Thyroid gland (tissue), 4 donors: ENCODE measurements around the gene TPT1. TPM values are rescaled to one million over a fixed set of nuclear protein-coding genes. Genes with fewer than 3 reads are reported as not detected.

ENCODE experiments used
- DNase-seq, 2 donors: peaks; one replicate each; pipeline ENCODE4 v3.0.0-alpha.2; 2019
- H3K27ac ChIP-seq, 3 donors: fragments of 200-600 bp; sonication (generic); 1 replicate in 2 of 3; 2 replicates in 1 of 3; pipeline ENCODE4 v1.5.1; 2016 to 2019; ENCODE audit warnings: mild to moderate bottlenecking in 1 of 3, moderate library complexity in 1 of 3
- H3K27me3 ChIP-seq: fragments of 200-600 bp; sonication (generic); one replicate; pipeline ENCODE4 v1.5.1; 2019
- H3K36me3 ChIP-seq, 2 donors: fragments of 200-600 bp; sonication (generic); one replicate each; pipeline ENCODE4 v1.5.1; 2016 to 2019
- H3K4me1 ChIP-seq, 2 donors: fragments of 200-600 bp; sonication (generic); one replicate each; pipeline ENCODE4 v1.5.1; 2017 to 2019
- H3K4me3 ChIP-seq, 3 donors: fragments of 200-600 bp; sonication (generic); replicated peaks in 1 of 3; 1 replicate in 2 of 3; 2 replicates in 1 of 3; pipeline ENCODE4 v1.5.1; 2016; ENCODE audit warnings: mild to moderate bottlenecking in 1 of 3
- H3K9me3 ChIP-seq: fragments of 200-600 bp; sonication (generic); one replicate; pipeline ENCODE4 v1.5.1; 2017
- CTCF ChIP-seq, 6 experiments: fragments of 200-600 bp in 3 of 6; fragments of 450-650 bp in 3 of 6; sonication (generic) in 3 of 6; IDR thresholded peaks; one replicate each; pipeline ENCODE4 v1.5.1; 2016 to 2019; ENCODE audit warnings: antibody characterized with exemption in 6 of 6, mild to moderate bottlenecking in 2 of 6, inconsistent platforms in 1 of 6, moderate library complexity in 1 of 6
- POLR2A ChIP-seq, 2 donors: fragments of 450-650 bp; IDR thresholded peaks; one replicate each; pipeline ENCODE4 v1.6.1; 2017; ENCODE audit warnings: antibody characterized with exemption in 2 of 2, mild to moderate bottlenecking in 2 of 2, moderate library complexity in 1 of 2
- WGBS, 2 donors: methylation state at CpG; one replicate each; pipeline ENCODE4 v1.1.5; 2017; 5-methylcytosine and 5-hydroxymethylcytosine counted together
- intact Hi-C: fragments of 100-400 bp; cut with DNase I; formaldehyde crosslinking; loops from one replicate; pipeline ENCODE4 v1.15.1; 2023
- total RNA-seq, 4 donors: library from RNA; depleted of rRNA; stranded (reverse); fragments of >200 nt; gene quantifications; one replicate each; pipeline ENCODE4 v1.2.3, GENCODE V29; 2016

The TPT1 gene
- total RNA-seq, 4 donors from 2014 or later, result 2,350 to 4,169 (median 2,632) TPM

DNA sequence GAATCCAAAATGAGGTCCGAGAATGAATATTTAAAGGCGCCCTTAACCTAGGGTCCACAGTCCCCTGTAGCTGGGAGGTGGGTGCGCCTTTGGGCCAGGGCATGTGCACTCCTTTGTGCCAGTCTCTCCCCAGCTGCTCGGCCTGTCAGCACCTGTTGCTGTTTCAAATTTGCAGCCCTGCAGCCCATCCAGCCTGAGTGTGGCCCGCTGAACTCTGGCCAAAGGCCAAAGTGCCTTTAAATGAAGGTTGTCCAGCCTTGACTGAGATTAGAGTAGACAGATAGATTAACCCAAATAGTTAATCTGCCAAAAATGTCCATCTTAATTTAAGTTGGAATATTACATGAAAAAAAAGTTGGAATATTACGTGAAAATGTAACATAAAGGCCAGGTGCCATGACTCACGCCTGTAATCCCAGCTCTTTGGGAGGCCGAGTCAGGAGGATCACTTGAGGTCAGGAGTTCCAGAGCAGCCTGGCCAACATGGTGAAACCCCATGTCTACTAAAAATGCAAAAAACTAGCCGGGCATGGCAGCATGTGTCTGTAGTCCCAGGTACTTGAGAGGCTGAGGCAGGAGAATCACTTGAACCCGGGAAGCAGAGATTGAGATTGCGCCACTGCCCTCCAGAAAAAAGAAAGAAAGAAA is 25.3 kb downstream of the TPT1 start:
- peaks cover 9% of the 10 kb centered on the region in 2 donors for H3K4me1 ChIP-seq
- no peaks in the 10 kb centered on the region for H3K27me3 ChIP-seq
- WGBS, 2 donors, result 88 to 89% methylated on average over 11 of the region's 11 CpGs
- DNase-seq, result no peak
- intact Hi-C loops, result no loop called here
- H3K9me3 ChIP-seq, result no peaks in the 10 kb centered on the region
- no peak overlapping the region for H3K4me3 ChIP-seq
- no peak overlapping the region for H3K27ac ChIP-seq
- TF ChIP-seq POLR2A (IDR thresholded peaks at IDR 0.05) (no peak), CTCF (IDR thresholded peaks at IDR 0.05) (no peak)
- no peaks in the 10 kb centered on the region for H3K36me3 ChIP-seq

- intact Hi-C loops, result no loop called here
- DNase-seq, result no peak
- no peak for TF ChIP-seq POLR2A (IDR thresholded peaks at IDR 0.05)
- no peak for TF ChIP-seq CTCF (IDR thresholded peaks at IDR 0.05)
- Histone ChIP-seq H3K27ac (no peak overlapping the region), H3K9me3 (no peaks in the 10 kb centered on the region), H3K36me3 (no peaks in the 10 kb centered on the region), H3K4me1 (peaks cover 9% of the 10 kb centered on the region in 2 donors), H3K4me3 (no peak overlapping the region), H3K27me3 (no peaks in the 10 kb centered on the region)
- WGBS, 2 donors, result 86 to 92% methylated on average over 10 of the region's 10 CpGs
Observed at GRCh38 chr13:45314822-45315221, 26.2 kb downstream of the TPT1 start.

- TF ChIP-seq CTCF (IDR thresholded peaks at IDR 0.05) (no peak), POLR2A (IDR thresholded peaks at IDR 0.05) (no peak)
- intact Hi-C loops, result no loop called here
- WGBS, 2 donors, result 18 to 28% methylated on average over 15 of the region's 15 CpGs
Observed at GRCh38 chr13:45310341-45311131, 30.4 kb downstream of the TPT1 start.

GRCh38 chr13:45306966-45307365 is 34.0 kb downstream of the TPT1 start:
- intact Hi-C loops, result loop anchor here (5.0 kb wide), 1 partner anchor 260 kb away; no protein-coding TSS in a partner anchor
- Histone ChIP-seq H3K4me1 (peaks cover 9 to 16% of the 10 kb centered on the region in 2 donors), H3K27me3 (no peaks in the 10 kb centered on the region), H3K27ac (no peak overlapping the region), H3K4me3 (no peak overlapping the region), H3K9me3 (no peaks in the 10 kb centered on the region), H3K36me3 (no peaks in the 10 kb centered on the region)
- TF ChIP-seq CTCF (IDR thresholded peaks at IDR 0.05), result no peak
- TF ChIP-seq POLR2A (IDR thresholded peaks at IDR 0.05), result no peak
- DNase-seq, result no peak

More at GRCh38 chr13:45310341-45311131, 30.4 kb downstream of the TPT1 start:
- Histone ChIP-seq H3K9me3 (no peaks in the 10 kb centered on the region), H3K4me3 (no peak overlapping the region), H3K27me3 (no peaks in the 10 kb centered on the region), H3K36me3 (no peaks in the 10 kb centered on the region), H3K27ac (no peak overlapping the region), H3K4me1 (peaks cover 9 to 16% of the 10 kb centered on the region in 2 donors)
- no peak for DNase-seq

GRCh38 chr13:45305079-45305478 is 35.9 kb downstream of the TPT1 start:
- intact Hi-C loops, result loop anchor here (5.0 kb wide), 1 partner anchor 258 kb away; no protein-coding TSS in a partner anchor
- H3K27me3 ChIP-seq, result no peaks in the 10 kb centered on the region
- no peaks in the 10 kb centered on the region for H3K9me3 ChIP-seq
- TF ChIP-seq POLR2A (IDR thresholded peaks at IDR 0.05) (no peak), CTCF (IDR thresholded peaks at IDR 0.05) (no peak)
- no peak overlapping the region for H3K4me3 ChIP-seq
- H3K27ac ChIP-seq, result no peak overlapping the region
- no peak for DNase-seq
- peaks cover 5 to 21% of the 10 kb centered on the region in 2 donors for H3K4me1 ChIP-seq
- H3K36me3 ChIP-seq, result no peaks in the 10 kb centered on the region
- WGBS, 2 donors, result 85 to 92% methylated on average over 5 of the region's 5 CpGs
